Activated effector memory CD4-positive, alpha-beta T cell treated with anti-CD3 and anti-CD28 coated beads, Interleukin-2, amount 50 U/mL, for 16 hours (primary cell): Measurements from ENCODE around the gene BACH2.
A peak's percentile ranks its signal among the peaks of the same experiment; 100 is the strongest.
"Not testable (repeated sequence)": the region's sequence is repeated elsewhere in the genome, so short reads cannot be mapped to it uniquely, and the experiment has no call there.

Source experiments
- DNase-seq: peaks from one replicate; pipeline ENCODE4 v3.0.0-alpha.2; 2020

The BACH2 gene

GRCh38 chr6:90296341-90297114, at the start of gene BACH2:
BACH2 (minus strand) TSS chr6:90296843; CDS start chr6:90008844, 287,999 bp downstream.
- DNase-seq, result peak; percentile 96

- no peak for DNase-seq
These were observed 46.9 kb upstream of the BACH2 start for GRCh38 chr6:90343576-90343975.

GRCh38 chr6:90338409-90338808, 41.8 kb upstream of the BACH2 start:
- DNase-seq, result no peak

DNA sequence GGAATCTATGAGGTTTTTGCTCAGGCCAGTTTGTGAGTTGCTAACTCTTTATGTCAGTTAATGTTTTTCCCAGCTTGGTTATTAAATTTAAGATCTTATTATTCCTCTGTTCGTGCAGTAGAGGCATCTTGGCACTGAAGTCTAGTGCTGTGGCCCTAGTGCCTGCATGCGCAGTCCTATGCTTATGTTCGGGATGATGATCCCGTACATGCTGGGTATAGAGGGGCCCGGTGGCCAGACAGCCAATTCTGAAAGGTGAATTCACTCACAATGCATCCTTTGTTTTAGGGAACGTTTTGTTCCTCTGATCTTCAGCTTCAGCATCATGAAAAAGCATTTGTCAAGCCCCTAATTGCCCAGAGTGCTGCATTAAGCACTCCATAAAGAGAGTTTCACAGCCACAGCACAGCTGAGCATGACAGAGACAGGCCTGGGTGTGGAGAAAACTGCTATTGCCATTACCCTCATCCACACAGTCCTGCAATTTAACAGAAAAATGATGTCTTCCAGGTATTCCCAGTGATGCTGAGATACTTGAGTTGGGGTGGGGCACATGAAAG, 39.8 kb upstream of the BACH2 start:
- DNase-seq, result no peak

GRCh38 chr6:90333928-90334327, 37.3 kb upstream of the BACH2 start:
- DNase-seq, result no peak

DNA sequence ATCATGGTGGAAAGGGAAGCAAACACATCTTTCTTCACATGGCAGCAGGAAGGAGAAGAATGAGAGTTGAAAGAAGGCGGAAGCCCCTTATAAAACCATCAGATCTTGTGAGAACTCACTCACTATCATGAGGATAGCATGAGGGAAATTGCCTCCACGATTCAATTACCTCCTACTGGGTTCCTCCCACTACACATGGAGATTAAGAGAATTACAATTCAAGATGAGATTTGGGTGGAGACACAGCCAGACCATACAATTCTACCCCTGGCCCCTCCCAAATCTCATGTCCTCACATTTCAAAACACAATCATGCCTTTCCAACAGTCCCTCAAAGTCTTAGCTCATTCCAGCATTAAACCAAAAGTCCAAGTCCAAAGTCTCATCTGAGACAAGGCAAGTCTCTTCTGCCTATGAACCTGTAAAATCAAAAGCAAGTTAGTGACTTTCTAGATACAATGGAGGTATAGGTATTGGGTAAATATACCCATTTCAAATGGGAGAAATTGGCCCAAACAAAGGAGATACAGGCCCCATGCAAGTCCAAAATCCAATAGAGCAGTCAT, 36.4 kb upstream of the BACH2 start:
- not testable (repeated sequence) for DNase-seq

GRCh38 chr6:90329386-90330077, 32.9 kb upstream of the BACH2 start:
- no peak for DNase-seq

GRCh38 chr6:90328004-90328403, 31.4 kb upstream of the BACH2 start:
- no peak for DNase-seq

GRCh38 chr6:90326404-90327057, 29.9 kb upstream of the BACH2 start:
- DNase-seq, result no peak

DNA sequence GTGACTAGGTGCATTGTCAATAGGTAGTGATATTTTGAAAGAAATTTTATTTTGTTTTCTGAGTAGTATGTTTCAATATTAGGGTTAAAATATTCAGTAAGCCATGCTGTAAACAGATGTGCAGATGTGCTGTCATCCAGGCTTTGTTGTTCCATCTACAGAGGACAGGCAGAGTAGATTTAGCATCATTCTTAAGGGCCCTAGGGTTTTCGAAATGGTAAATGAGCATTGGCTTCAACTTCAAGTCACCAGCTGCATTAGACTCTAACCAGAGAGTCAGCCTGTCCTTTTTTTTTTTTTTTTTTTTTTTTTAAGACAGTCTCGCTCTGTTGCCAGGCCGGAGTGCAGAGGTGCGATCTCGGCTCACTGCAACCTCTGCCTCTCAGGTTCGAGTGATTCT, 27.1 kb upstream of the BACH2 start:
- DNase-seq, result no peak

- no peak for DNase-seq
These were observed 26.4 kb upstream of the BACH2 start for GRCh38 chr6:90322976-90323474.

- DNase-seq, result no peak
These were observed 23.5 kb upstream of the BACH2 start for GRCh38 chr6:90319979-90320685.

DNA sequence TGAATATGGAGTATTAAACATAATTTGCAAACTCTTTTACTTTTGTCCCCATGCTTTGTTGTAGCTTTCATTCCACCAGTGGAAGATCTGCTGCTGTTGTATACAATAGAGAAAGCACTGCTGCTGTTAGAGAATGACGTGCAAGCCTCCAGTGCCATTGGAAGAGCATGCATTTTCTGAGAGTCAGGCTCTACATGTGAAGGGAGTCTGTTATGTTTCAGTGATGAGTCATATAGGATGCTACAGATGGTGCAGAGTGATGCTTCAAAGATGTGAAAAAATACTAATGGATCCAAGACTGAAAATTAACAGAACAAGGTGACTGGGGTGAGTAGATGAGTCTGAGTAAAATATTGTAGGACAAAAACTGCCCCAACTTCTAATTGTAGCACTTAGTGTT, 22.4 kb upstream of the BACH2 start:
- DNase-seq, result no peak

DNA sequence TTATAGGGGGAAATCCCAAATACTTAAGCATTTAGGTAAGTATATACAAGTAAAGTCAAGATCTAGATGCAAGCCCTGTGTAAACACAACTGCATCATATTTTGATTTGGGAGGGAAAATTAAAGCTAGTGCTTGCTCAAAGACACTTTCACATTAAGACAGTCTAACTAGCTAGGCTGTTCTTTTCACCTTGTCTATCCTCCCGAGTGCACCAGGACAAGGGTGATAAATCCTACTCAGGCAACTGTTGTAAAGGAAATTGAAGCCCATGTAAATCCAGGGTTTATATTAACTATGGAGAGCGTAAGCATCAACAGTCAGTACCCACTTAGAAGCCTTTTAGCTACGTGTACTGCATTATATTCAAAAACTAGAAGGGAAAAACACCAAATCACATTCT, 19.3 kb upstream of the BACH2 start:
- DNase-seq, result no peak

DNA sequence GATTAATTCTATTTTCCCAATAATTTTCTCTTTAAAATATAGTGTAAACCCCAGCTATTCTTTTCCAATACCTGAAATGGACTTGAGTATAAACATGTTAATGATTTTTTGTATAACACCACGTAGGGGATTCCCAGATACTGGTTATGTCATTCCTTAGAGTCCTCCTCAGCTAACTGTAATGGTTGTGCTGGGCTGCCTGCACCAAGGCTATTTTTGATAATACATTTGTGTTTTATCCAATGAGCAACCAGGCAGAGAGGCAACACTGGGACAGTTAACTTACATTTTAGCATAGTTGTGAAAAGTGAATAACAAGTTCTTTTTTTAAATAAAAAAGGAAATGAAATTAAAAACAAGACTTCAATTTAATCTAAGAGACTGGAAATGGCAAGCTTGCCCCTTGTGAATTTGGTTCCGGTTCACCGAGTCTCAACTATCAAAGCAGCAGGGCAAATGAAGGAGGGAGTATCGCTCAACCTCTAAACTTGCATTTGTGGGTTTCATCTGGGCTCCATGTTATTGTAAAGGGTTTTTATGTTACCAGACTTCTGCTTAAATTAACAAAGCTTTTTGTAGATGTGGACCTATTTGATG, 18.8 kb upstream of the BACH2 start:
- DNase-seq, result no peak

DNA sequence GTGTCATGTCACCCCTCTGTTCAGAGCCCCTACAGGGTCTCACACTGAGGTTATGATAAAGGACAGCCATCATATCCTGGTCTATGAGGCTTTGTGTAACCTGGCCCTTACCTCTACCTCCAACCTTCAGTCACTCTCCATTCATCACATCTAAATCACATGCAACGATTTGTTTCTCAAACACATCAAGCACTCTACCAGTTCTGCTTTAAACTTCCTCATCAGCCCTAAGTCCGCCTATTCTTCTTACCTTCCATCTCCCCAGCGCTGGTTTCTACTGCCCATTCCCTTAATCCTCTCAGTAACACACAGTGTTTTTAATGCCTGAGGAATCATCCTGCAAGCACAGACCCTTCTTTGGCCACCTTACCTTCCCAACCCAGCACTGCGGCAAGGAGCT, 17.9 kb upstream of the BACH2 start:
- no peak for DNase-seq

DNA sequence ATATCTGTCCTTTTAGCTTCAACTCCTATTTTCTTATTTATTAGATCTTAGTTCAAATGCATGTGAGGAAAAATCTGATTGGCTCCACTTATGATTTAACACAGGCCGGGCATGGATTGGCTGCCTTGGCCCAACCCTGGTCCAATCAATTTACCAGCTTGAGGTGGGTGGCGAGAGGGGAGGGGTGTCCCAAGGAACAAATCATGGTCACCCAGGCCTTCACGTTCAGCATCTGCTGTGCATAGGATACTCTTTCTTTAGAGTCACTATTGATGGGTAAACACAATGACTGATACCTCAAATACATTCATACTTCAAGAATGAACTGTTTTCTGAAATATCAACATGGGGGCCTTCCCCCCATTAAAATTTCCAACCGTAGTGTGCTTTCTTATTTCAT, 14.9 kb upstream of the BACH2 start:
- DNase-seq, result no peak

DNA sequence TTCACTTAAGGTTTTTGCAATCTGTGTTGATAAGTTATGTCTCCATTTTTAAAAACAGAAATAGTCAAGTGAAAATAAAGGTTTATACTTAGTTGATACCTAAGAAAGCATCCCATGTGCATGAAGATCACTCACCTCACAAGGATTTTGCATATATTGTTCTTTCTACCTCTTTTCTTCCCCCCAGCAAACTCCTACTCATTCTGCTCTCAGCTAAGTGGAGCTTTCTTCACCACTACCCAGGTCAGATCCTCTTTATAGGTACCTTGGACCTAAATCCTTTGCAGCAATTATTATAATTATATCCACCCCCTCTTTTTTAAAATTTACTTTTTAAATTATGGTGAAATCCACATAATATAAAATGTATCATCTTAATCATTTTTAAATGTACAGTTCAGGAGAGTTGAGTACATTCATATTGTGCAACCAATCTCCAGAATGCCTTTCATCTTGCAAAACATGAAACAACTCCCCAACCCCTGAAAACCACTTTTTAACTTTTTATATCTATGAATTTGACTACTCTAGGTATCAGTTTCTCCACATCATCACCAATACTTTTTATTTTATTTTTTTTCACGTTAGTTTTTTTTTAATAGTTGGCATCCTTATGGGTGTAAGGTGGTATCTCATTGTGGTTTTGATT, 9.3 kb upstream of the BACH2 start:
- DNase-seq, result no peak

DNA sequence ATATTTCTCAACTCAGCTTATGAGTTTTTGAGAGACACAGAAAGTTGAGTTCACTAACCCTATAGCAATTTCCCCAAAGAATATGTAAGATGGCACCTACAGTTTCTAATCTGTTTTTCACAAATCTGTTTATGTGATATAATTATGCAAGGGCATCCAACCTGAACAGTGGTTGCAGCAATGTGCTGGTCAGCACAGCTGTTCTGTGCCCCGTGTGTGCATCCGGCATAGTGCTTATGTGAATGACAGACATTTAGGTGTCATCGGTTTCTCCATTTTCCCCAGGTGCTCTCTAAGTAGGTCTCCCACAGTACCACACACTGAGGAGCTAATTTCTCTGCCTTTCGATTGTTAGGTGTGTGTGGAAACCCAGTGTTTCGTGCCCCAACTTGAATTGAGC, 7.7 kb upstream of the BACH2 start:
- DNase-seq, result no peak

- DNase-seq, result no peak
These were observed 6.4 kb upstream of the BACH2 start for GRCh38 chr6:90303039-90303438.

DNA sequence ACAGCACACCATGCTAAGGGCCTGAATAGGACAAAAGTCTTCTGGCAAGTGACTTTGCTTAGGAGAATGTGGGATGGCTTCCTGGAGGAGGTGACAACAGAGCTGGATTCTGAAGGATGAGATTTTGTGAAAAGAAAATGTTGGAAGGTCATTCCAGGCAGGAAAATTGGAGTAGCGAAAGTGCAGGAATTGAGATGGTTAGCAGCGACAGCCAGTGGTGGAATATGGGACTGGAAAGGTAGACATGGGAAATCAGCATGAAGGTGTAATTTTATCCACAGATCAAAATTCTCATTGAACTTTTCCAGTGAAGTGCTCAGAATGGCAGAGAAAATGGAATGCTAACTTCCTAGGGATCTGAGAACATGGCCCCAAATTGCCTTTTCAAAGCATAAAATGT, 5.7 kb upstream of the BACH2 start:
- no peak for DNase-seq

DNA sequence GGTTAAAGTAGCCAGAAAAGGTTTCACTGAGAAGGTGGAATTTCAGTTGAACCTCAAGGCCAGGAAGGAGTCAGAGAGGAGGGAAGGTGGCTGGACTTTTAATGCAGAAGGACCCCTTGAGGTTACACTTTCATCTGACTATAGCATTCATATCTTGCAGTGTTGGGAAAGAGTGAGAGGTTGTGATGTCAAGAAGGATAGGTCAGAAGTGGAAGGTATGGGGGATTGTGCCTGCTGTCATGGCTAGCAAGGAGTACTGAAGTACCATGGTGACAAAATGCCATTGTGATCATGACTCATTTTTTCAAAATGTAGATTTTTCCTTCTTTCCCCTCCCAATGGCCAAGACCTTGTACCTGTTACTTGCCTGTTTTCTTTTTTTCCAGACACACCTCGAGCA, 5.2 kb upstream of the BACH2 start:
- DNase-seq, result no peak
